ENCODE measurements around the gene PRKCZ.

Gene PRKCZ

GRCh38 chr1:2088458-2088857, 38.2 kb downstream of the PRKCZ start:
- TF ChIP-seq SIN3A (IDR thresholded peaks at IDR 0.05; ENCODE audit: borderline replicate concordance, insufficient read depth, low read length), result no peak
- no peak for TF ChIP-seq POLR2AphosphoS5 (IDR thresholded peaks at IDR 0.05; ENCODE audit: low read depth, low read length)
- TF ChIP-seq, protein P1, sequence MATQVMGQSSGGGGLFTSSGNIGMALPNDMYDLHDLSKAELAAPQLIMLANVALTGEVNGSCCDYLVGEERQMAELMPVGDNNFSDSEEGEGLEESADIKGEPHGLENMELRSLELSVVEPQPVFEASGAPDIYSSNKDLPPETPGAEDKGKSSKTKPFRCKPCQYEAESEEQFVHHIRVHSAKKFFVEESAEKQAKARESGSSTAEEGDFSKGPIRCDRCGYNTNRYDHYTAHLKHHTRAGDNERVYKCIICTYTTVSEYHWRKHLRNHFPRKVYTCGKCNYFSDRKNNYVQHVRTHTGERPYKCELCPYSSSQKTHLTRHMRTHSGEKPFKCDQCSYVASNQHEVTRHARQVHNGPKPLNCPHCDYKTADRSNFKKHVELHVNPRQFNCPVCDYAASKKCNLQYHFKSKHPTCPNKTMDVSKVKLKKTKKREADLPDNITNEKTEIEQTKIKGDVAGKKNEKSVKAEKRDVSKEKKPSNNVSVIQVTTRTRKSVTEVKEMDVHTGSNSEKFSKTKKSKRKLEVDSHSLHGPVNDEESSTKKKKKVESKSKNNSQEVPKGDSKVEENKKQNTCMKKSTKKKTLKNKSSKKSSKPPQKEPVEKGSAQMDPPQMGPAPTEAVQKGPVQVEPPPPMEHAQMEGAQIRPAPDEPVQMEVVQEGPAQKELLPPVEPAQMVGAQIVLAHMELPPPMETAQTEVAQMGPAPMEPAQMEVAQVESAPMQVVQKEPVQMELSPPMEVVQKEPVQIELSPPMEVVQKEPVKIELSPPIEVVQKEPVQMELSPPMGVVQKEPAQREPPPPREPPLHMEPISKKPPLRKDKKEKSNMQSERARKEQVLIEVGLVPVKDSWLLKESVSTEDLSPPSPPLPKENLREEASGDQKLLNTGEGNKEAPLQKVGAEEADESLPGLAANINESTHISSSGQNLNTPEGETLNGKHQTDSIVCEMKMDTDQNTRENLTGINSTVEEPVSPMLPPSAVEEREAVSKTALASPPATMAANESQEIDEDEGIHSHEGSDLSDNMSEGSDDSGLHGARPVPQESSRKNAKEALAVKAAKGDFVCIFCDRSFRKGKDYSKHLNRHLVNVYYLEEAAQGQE (IDR thresholded peaks at IDR 0.05; ENCODE audit: insufficient read depth in 1 of 2, low read depth in 2 of 2, low read length in 2 of 2), result no peak
- no peak for TF ChIP-seq FOXP2 (optimal IDR thresholded peaks at IDR 0.05; ENCODE audit: borderline replicate concordance, extremely low read depth, extremely low read length, insufficient read depth)
- TF ChIP-seq TAF1 (IDR thresholded peaks at IDR 0.05; ENCODE audit: borderline replicate concordance, insufficient read depth, low read length), result no peak

DNA sequence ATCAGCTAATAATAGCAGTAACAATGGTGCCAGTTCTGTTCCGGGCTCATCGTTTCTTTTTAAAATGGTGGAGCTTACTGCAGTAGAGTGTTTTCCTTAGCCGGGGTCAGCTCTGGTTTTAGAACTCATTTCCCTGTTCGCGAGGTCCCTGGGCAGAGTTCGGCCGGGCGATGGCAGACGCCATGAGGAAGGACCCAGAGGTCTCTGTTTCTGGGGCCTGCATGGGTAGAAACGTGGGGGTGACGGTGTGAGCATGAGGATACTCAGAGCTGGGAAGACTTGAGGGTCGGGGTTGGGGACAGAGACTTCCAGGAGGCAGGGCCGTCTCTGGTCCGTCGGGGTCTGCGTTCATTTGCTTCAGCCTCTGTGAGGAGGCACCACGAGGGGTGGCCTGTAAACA, 38.8 kb downstream of the PRKCZ start:
- TF ChIP-seq, protein P1 (IDR thresholded peaks at IDR 0.05; ENCODE audit: insufficient read depth in 1 of 2, low read depth in 2 of 2, low read length in 2 of 2), result no peak
- TF ChIP-seq TAF1 (IDR thresholded peaks at IDR 0.05; ENCODE audit: borderline replicate concordance, insufficient read depth, low read length), result no peak
- no peak for TF ChIP-seq FOXP2 (optimal IDR thresholded peaks at IDR 0.05; ENCODE audit: borderline replicate concordance, extremely low read depth, extremely low read length, insufficient read depth)
- no peak for TF ChIP-seq SIN3A (IDR thresholded peaks at IDR 0.05; ENCODE audit: borderline replicate concordance, insufficient read depth, low read length)
- TF ChIP-seq POLR2AphosphoS5 (IDR thresholded peaks at IDR 0.05; ENCODE audit: low read depth, low read length), result no peak

DNA sequence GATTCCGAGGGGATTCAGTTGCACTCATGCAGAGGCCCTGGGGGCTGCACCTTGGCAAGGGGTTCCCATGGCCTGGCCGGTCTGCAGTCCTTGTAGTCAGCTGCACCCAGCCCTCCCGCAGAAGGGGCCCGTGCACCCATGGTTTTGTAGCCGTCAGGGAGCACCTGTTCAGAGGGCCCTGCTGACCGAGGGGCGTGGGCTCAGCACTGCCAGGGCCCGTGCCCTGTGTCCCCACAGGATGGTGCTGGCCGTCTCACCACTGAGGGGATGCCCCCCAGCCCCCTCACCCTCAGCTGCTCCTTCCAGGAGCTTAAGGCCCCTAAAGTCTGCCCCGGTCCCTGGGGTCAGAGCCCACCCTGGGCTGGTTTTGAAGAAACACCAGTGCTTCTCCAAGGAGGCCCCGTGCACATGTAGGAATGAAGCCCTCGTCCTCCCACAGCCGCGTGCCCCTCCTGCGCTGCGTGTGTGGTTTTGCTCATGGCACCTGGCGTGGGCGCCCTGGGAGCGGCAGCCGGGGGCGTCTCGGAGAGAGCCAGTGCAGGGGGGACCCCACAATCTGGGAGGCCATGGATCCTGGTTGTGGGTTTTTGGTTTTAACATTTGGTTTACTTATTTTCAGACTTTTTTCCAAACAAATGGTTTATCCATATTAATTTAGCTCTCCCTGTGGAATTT, 40.1 kb downstream of the PRKCZ start:
- no peak for TF ChIP-seq POLR2AphosphoS5 (IDR thresholded peaks at IDR 0.05; ENCODE audit: low read depth, low read length)
- TF ChIP-seq FOXP2 (optimal IDR thresholded peaks at IDR 0.05; ENCODE audit: borderline replicate concordance, extremely low read depth, extremely low read length, insufficient read depth), result no peak
- TF ChIP-seq, protein P1 (IDR thresholded peaks at IDR 0.05; ENCODE audit: insufficient read depth in 1 of 2, low read depth in 2 of 2, low read length in 2 of 2), result no peak
- TF ChIP-seq TAF1 (IDR thresholded peaks at IDR 0.05; ENCODE audit: borderline replicate concordance, insufficient read depth, low read length), result no peak

GRCh38 chr1:2091611-2092604, 41.7 kb downstream of the PRKCZ start:
- TF ChIP-seq TAF1 (IDR thresholded peaks at IDR 0.05; ENCODE audit: borderline replicate concordance, insufficient read depth, low read length) (no peak), FOXP2 (optimal IDR thresholded peaks at IDR 0.05; ENCODE audit: borderline replicate concordance, extremely low read depth, extremely low read length, insufficient read depth) (no peak), SIN3A (IDR thresholded peaks at IDR 0.05; ENCODE audit: borderline replicate concordance, insufficient read depth, low read length) (no peak), POLR2AphosphoS5 (IDR thresholded peaks at IDR 0.05; ENCODE audit: low read depth, low read length) (no peak)
- TF ChIP-seq, protein P1 (IDR thresholded peaks at IDR 0.05; ENCODE audit: insufficient read depth in 1 of 2, low read depth in 2 of 2, low read length in 2 of 2), result no peak

All from PFSK-1 (cell line).